SK-N-SH treated with all-trans-retinoic acid at 6 μM for 48 hours (cell line): ENCODE results near the gene VAT1L.

Experiments used
- ATAC-seq: fragments of 200-7000 bp; cut with Tn5 transposase; 3 replicates; pipeline ENCODE4 v1.9.1; 2020; ENCODE audit warnings: mild to moderate bottlenecking, moderate library complexity
- ARNTL ChIP-seq: fragments of 450-650 bp; formaldehyde crosslinking; IDR thresholded peaks from 2 replicates; pipeline ENCODE4 v1.5.0; 2020; ENCODE audit warnings: low read depth, mild to moderate bottlenecking, moderate library complexity, borderline replicate concordance
- BACH2 ChIP-seq: fragments of 250-450 bp; sonication (Bioruptor Pico); IDR thresholded peaks from 2 replicates; pipeline ENCODE4 v1.9.0; 2021; ENCODE audit warnings: mild to moderate bottlenecking, borderline replicate concordance
- CSDC2 ChIP-seq: fragments of 250-450 bp; sonication (Bioruptor Pico); IDR thresholded peaks from 2 replicates; pipeline ENCODE4 v1.5.0; 2020; ENCODE audit warnings: mild to moderate bottlenecking, moderate library complexity
- ESRRG ChIP-seq: fragments of 250-450 bp; sonication (Bioruptor Pico); IDR thresholded peaks from 2 replicates; pipeline ENCODE4 v1.6.1; 2021; ENCODE audit warnings: mild to moderate bottlenecking
- GLIS3 ChIP-seq: fragments of 250-450 bp; sonication (Bioruptor Pico); IDR thresholded peaks from 2 replicates; pipeline ENCODE4 v1.5.0; 2020; ENCODE audit warnings: mild to moderate bottlenecking, moderate library complexity
- OSR1 ChIP-seq: fragments of 250-450 bp; sonication (Bioruptor Pico); IDR thresholded peaks from 2 replicates; pipeline ENCODE4 v1.8.0; 2022; ENCODE audit warnings: moderate library complexity, mild to moderate bottlenecking, inconsistent platforms
- PPARA ChIP-seq: fragments of 250-450 bp; sonication (Bioruptor Pico); IDR thresholded peaks from 2 replicates; pipeline ENCODE4 v1.5.0; 2020; ENCODE audit warnings: mild to moderate bottlenecking, borderline replicate concordance
- RARB ChIP-seq: fragments of 250-450 bp; sonication (Bioruptor Pico); IDR thresholded peaks from 2 replicates; pipeline ENCODE4 v1.8.0; 2021; ENCODE audit warnings: mild to moderate bottlenecking, moderate library complexity
- SNAI2 ChIP-seq: fragments of 250-450 bp; sonication (Bioruptor Pico); IDR thresholded peaks from 2 replicates; pipeline ENCODE4 v1.5.0; 2020; ENCODE audit warnings: mild to moderate bottlenecking, moderate library complexity
- TCF4 ChIP-seq: fragments of 250-450 bp; sonication (Bioruptor Pico); IDR thresholded peaks from 2 replicates; pipeline ENCODE4 v1.8.0; 2021; ENCODE audit warnings: mild to moderate bottlenecking, moderate library complexity, borderline replicate concordance
- ZFP3 ChIP-seq: fragments of 250-450 bp; sonication (Bioruptor Pico); IDR thresholded peaks from 2 replicates; pipeline ENCODE4 v1.5.0; 2020; ENCODE audit warnings: mild to moderate bottlenecking, moderate library complexity
- ZFP30 ChIP-seq: fragments of 450-650 bp; formaldehyde crosslinking; IDR thresholded peaks from 2 replicates; pipeline ENCODE4 v1.5.0; 2022; ENCODE audit warnings: mild to moderate bottlenecking, moderate library complexity
- ZNF565 ChIP-seq: fragments of 450-650 bp; formaldehyde crosslinking; conservative IDR thresholded peaks from 2 replicates; pipeline ENCODE4 v1.5.0; 2020; ENCODE audit warnings: low read depth, mild to moderate bottlenecking, moderate library complexity
- ZNF70 ChIP-seq: fragments of 450-650 bp; formaldehyde crosslinking; IDR thresholded peaks from 2 replicates; pipeline ENCODE4 v1.5.0; 2020; ENCODE audit warnings: mild to moderate bottlenecking, moderate library complexity
- ZNF8 ChIP-seq: fragments of 450-650 bp; formaldehyde crosslinking; IDR thresholded peaks from 2 replicates; pipeline ENCODE4 v1.5.0; 2020; ENCODE audit warnings: mild to moderate bottlenecking, moderate library complexity
- TF ChIP-seq, protein P1 (sequence below): fragments of 250-450 bp; sonication (Bioruptor Pico); IDR thresholded peaks from 2 replicates; pipeline ENCODE4 v1.5.1; 2020; ENCODE audit warnings: low read depth, mild to moderate bottlenecking, moderate library complexity
- TF ChIP-seq, protein P2 (sequence below): fragments of 250-450 bp; sonication (Bioruptor Pico); IDR thresholded peaks from 2 replicates; pipeline ENCODE4 v1.8.0; 2021; ENCODE audit warnings: low read depth, mild to moderate bottlenecking, moderate library complexity, borderline replicate concordance
- TF ChIP-seq, protein P3 (sequence below): fragments of 250-450 bp; sonication (Bioruptor Pico); IDR thresholded peaks from 2 replicates; pipeline ENCODE4 v1.5.1; 2021; ENCODE audit warnings: mild to moderate bottlenecking, moderate library complexity
- TF ChIP-seq, protein P4 (sequence below): fragments of 250-450 bp; sonication (Bioruptor Pico); IDR thresholded peaks from 2 replicates; pipeline ENCODE4 v1.5.0; 2020; ENCODE audit warnings: mild to moderate bottlenecking, moderate library complexity
- TF ChIP-seq, protein P5 (sequence below): fragments of 250-450 bp; sonication (Bioruptor Pico); IDR thresholded peaks from 2 replicates; pipeline ENCODE4 v1.8.0; 2020; ENCODE audit warnings: mild to moderate bottlenecking, moderate library complexity, borderline replicate concordance

Gene VAT1L

DNA sequence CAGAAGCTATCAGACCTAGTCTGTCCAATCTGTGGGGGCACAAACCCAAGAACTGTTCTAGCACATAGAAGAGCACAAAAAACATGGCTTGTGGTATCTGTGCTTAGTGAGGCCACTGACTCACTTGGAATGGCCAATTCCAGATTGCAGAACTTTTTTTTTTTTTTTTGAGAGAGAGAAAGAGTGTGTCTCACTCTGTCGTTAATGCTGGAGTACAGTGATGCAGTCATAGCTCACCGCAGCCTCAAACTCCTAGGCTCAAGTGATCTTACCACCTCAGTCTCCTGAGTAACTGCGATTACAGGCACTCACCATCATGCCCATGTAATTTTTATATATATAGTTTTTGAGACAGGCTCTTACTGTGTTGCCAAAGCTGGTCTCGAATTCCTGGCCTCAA, 156.8 kb downstream of the VAT1L start:
- ATAC-seq: no peak
- no peak for TF ChIP-seq ARNTL (CRISPR knock-in tag)
- TF ChIP-seq RARB (CRISPR knock-in tag): no peak
- TF ChIP-seq PPARA (CRISPR knock-in tag): no peak
- TF ChIP-seq ZFP30 (CRISPR knock-in tag): no peak
- TF ChIP-seq OSR1 (CRISPR knock-in tag): no peak
- no peak for TF ChIP-seq CSDC2
- no peak for TF ChIP-seq BACH2
- TF ChIP-seq, protein P1, sequence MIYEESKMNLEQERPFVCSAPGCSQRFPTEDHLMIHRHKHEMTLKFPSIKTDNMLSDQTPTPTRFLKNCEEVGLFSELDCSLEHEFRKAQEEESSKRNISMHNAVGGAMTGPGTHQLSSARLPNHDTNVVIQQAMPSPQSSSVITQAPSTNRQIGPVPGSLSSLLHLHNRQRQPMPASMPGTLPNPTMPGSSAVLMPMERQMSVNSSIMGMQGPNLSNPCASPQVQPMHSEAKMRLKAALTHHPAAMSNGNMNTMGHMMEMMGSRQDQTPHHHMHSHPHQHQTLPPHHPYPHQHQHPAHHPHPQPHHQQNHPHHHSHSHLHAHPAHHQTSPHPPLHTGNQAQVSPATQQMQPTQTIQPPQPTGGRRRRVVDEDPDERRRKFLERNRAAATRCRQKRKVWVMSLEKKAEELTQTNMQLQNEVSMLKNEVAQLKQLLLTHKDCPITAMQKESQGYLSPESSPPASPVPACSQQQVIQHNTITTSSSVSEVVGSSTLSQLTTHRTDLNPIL (CRISPR knock-in tag): no peak
- TF ChIP-seq ZNF70: no peak
- TF ChIP-seq, protein P2, sequence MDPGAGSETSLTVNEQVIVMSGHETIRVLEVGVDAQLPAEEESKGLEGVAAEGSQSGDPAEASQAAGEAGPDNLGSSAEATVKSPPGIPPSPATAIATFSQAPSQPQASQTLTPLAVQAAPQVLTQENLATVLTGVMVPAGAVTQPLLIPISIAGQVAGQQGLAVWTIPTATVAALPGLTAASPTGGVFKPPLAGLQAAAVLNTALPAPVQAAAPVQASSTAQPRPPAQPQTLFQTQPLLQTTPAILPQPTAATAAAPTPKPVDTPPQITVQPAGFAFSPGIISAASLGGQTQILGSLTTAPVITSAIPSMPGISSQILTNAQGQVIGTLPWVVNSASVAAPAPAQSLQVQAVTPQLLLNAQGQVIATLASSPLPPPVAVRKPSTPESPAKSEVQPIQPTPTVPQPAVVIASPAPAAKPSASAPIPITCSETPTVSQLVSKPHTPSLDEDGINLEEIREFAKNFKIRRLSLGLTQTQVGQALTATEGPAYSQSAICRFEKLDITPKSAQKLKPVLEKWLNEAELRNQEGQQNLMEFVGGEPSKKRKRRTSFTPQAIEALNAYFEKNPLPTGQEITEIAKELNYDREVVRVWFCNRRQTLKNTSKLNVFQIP: no peak
- TF ChIP-seq TCF4 (CRISPR knock-in tag): no peak
- no peak for TF ChIP-seq SNAI2 (CRISPR knock-in tag)
- TF ChIP-seq ESRRG (CRISPR knock-in tag): no peak
- TF ChIP-seq, protein P3, sequence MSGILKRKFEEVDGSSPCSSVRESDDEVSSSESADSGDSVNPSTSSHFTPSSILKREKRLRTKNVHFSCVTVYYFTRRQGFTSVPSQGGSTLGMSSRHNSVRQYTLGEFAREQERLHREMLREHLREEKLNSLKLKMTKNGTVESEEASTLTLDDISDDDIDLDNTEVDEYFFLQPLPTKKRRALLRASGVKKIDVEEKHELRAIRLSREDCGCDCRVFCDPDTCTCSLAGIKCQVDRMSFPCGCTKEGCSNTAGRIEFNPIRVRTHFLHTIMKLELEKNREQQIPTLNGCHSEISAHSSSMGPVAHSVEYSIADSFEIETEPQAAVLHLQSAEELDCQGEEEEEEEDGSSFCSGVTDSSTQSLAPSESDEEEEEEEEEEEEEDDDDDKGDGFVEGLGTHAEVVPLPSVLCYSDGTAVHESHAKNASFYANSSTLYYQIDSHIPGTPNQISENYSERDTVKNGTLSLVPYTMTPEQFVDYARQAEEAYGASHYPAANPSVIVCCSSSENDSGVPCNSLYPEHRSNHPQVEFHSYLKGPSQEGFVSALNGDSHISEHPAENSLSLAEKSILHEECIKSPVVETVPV (CRISPR knock-in tag): no peak
- no peak for TF ChIP-seq GLIS3 (CRISPR knock-in tag)
- TF ChIP-seq ZNF8 (CRISPR knock-in tag): no peak
- TF ChIP-seq, protein P4, sequence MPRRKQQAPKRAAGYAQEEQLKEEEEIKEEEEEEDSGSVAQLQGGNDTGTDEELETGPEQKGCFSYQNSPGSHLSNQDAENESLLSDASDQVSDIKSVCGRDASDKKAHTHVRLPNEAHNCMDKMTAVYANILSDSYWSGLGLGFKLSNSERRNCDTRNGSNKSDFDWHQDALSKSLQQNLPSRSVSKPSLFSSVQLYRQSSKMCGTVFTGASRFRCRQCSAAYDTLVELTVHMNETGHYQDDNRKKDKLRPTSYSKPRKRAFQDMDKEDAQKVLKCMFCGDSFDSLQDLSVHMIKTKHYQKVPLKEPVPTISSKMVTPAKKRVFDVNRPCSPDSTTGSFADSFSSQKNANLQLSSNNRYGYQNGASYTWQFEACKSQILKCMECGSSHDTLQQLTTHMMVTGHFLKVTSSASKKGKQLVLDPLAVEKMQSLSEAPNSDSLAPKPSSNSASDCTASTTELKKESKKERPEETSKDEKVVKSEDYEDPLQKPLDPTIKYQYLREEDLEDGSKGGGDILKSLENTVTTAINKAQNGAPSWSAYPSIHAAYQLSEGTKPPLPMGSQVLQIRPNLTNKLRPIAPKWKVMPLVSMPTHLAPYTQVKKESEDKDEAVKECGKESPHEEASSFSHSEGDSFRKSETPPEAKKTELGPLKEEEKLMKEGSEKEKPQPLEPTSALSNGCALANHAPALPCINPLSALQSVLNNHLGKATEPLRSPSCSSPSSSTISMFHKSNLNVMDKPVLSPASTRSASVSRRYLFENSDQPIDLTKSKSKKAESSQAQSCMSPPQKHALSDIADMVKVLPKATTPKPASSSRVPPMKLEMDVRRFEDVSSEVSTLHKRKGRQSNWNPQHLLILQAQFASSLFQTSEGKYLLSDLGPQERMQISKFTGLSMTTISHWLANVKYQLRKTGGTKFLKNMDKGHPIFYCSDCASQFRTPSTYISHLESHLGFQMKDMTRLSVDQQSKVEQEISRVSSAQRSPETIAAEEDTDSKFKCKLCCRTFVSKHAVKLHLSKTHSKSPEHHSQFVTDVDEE (CRISPR knock-in tag): no peak
- TF ChIP-seq, protein P5, sequence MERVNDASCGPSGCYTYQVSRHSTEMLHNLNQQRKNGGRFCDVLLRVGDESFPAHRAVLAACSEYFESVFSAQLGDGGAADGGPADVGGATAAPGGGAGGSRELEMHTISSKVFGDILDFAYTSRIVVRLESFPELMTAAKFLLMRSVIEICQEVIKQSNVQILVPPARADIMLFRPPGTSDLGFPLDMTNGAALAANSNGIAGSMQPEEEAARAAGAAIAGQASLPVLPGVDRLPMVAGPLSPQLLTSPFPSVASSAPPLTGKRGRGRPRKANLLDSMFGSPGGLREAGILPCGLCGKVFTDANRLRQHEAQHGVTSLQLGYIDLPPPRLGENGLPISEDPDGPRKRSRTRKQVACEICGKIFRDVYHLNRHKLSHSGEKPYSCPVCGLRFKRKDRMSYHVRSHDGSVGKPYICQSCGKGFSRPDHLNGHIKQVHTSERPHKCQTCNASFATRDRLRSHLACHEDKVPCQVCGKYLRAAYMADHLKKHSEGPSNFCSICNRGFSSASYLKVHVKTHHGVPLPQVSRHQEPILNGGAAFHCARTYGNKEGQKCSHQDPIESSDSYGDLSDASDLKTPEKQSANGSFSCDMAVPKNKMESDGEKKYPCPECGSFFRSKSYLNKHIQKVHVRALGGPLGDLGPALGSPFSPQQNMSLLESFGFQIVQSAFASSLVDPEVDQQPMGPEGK (CRISPR knock-in tag): no peak

DNA sequence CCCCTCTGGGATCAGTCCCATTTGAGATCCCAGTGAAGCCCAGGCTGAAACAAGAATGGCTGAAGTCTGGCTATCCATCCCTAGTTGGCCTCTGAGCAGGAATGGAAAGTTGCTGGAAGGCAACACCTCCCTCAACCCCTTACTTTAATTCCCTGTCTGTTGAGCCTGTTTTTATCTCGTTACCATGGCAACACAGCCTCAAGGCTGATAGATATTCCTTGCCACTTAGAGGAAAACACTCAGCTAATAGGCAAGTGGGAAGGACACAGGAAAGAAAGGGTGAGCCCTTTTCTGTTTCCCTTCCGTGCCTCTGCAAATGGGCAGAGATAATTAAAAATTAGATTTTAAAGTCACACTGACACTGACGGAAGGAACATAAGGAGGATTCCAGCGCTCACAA, 158.5 kb downstream of the VAT1L start:
- no peak for ATAC-seq
- no peak for TF ChIP-seq BACH2
- no peak for TF ChIP-seq ZFP3 (CRISPR knock-in tag)
- TF ChIP-seq, protein P4 (CRISPR knock-in tag): no peak
- TF ChIP-seq, protein P3 (CRISPR knock-in tag): no peak
- no peak for TF ChIP-seq ZNF8 (CRISPR knock-in tag)
- TF ChIP-seq ZNF565 (CRISPR knock-in tag): no peak
- TF ChIP-seq SNAI2 (CRISPR knock-in tag): no peak
- TF ChIP-seq TCF4 (CRISPR knock-in tag): no peak
- TF ChIP-seq, protein P2: no peak
- TF ChIP-seq, protein P1 (CRISPR knock-in tag): no peak
- TF ChIP-seq PPARA (CRISPR knock-in tag): no peak
